ENCODE measurements around the gene CNTFR.

CNTFR gene

DNA sequence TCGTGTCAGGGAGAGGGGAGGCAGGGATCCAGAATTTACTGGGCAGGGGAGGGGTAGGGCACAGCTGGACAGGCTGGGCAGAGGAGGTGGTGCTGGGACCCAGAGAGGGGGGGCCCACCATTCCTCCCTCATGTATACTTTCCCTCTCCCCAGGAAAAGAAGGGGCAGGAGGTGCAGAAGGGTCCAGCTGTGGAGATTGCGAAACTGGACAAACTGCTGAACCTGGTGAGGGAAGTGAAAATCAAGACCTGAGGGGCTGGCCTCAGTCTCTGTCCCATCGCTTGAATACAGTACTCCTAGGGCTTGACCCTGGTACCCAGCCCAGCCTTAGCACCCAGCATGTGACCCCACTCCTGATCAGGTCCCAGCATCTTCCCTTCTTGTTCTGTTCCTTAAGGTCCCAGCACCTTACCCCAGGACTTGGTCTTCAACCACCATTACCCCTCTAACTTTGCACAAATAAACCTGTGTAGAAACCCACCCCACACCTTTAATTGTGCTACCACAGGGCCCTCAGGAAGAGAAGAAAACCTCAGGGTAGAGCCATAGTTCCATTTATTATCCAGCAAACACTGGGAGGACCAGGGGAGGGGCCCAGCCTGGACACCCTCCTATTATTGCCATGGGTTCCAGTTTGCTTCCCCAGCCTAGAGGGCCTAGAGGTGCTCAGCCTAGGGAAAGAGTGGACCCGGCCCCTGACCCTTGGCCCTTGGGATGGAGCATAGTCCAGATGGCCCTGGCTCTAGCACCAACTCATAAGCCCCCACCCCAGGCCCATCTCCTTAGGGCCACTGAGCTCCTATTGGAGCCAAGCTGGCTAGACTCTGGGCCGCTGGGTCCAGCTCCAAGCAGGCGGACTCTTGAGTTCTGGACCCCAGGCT lies 68.8 kb downstream of the CNTFR start:
- ChIA-PET CTCF (interaction anchor here (1.7 kb wide), 1 partner anchor 71 kb away, joined by 5 read pairs; no protein-coding TSS in a partner anchor), POLR2A (no interaction called here)
- DNase-seq (ENCODE audit: extremely low spot score) = no peak
- TF ChIP-seq, protein P1, sequence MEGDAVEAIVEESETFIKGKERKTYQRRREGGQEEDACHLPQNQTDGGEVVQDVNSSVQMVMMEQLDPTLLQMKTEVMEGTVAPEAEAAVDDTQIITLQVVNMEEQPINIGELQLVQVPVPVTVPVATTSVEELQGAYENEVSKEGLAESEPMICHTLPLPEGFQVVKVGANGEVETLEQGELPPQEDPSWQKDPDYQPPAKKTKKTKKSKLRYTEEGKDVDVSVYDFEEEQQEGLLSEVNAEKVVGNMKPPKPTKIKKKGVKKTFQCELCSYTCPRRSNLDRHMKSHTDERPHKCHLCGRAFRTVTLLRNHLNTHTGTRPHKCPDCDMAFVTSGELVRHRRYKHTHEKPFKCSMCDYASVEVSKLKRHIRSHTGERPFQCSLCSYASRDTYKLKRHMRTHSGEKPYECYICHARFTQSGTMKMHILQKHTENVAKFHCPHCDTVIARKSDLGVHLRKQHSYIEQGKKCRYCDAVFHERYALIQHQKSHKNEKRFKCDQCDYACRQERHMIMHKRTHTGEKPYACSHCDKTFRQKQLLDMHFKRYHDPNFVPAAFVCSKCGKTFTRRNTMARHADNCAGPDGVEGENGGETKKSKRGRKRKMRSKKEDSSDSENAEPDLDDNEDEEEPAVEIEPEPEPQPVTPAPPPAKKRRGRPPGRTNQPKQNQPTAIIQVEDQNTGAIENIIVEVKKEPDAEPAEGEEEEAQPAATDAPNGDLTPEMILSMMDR (IDR thresholded peaks at IDR 0.05; ENCODE audit: control extremely low read depth, extremely low read depth, low read depth, missing control alignments) = no peak

DNA sequence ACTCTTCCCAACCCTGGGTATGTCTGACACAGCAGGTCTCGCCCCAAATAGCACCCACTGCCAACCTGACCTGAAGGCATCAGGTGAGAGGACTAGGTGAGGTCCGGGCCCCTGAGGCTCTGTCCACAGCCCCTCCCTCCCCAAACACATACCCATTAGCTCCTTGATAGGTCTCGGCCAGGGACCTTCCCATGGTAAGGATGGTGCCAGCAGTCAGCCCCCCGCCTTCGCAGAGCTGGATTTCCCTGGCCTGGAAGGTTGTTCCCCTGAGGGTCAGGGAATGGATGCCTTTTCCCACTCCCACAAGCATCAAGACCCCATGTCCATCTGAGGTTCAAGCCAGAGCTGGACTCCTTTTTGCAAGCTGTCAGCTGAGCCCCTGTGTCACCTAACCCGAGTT lies 69.4 kb downstream of the CNTFR start:
- CTCF ChIA-PET = interaction anchor here (1.7 to 2.3 kb wide), 2 partner anchors 20 to 71 kb away, joined by 5 to 12 read pairs; no protein-coding TSS in a partner anchor
- POLR2A ChIA-PET = no interaction called here
- TF ChIP-seq, protein P1 (IDR thresholded peaks at IDR 0.05; ENCODE audit: control extremely low read depth, extremely low read depth, low read depth, missing control alignments) = no peak
- no peak for DNase-seq (ENCODE audit: extremely low spot score)

DNA sequence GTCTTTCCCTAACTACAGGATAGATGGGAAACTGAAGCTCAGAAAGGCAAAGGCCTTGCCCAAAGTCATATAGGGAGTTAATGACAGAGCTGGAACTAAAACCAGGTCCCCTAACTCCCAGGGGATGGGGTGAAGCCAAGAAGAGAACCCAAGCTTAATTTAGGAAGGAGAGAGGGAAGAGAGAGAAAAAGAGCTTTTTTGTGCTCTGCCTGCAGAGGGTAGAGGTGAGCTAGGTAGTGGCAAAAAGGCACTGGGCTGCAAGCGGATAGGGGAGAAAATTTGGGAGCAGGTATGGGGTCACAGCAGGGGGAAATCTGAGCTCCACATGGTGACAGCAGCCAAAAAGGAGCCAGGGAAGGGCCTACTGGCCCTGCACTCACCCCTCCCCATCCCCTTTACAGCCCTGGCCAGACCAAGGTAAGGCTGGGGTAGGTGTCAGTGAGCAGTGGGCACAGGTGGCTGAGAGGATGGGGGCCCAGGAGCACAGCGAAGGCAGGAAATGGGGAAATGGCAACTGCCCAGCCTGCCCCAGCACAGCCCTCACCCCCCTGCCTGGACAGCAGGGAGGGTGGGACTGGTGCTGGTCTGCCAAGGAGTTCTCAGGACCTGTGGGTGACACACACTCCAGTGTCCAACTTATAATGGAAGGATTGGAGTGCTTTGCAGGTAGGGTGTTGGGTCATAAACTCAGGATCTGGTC lies 70.1 kb downstream of the CNTFR start:
- ChIA-PET POLR2A (no interaction called here), CTCF (interaction anchor here (0.9 to 2.3 kb wide), 5 partner anchors 16 to 115 kb away, joined by 3 to 12 read pairs (median 4); no protein-coding TSS in a partner anchor)
- TF ChIP-seq, protein P1 (IDR thresholded peaks at IDR 0.05; ENCODE audit: control extremely low read depth, extremely low read depth, low read depth, missing control alignments) = no peak
- DNase-seq (ENCODE audit: extremely low spot score) = no peak

DNA sequence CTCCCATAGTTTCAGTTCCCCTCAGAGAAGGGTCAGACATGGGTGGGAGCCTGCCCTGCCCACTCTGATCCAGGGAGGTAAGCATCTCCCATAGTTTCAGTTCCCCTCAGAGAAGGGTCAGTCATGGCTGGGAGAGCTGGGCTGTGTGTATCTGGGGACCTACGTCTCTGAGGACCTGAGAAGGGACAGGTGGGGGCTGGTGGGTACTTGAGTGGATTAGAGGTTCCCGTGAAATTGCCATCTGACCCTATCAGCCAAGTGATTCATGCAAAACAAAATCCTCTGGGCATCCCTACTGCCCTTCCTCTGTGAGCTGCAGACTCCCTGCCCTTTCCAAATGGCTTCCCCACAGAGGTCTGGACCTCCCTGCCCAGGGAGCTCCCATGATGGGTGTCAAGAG lies 70.6 kb downstream of the CNTFR start:
- ChIA-PET CTCF (interaction anchor here (0.9 to 2.3 kb wide), 5 partner anchors 15 to 115 kb away, joined by 3 to 12 read pairs (median 4); no protein-coding TSS in a partner anchor), POLR2A (no interaction called here)
- no peak for DNase-seq (ENCODE audit: extremely low spot score)
- TF ChIP-seq, protein P1 (IDR thresholded peaks at IDR 0.05; ENCODE audit: control extremely low read depth, extremely low read depth, low read depth, missing control alignments) = no peak

DNA sequence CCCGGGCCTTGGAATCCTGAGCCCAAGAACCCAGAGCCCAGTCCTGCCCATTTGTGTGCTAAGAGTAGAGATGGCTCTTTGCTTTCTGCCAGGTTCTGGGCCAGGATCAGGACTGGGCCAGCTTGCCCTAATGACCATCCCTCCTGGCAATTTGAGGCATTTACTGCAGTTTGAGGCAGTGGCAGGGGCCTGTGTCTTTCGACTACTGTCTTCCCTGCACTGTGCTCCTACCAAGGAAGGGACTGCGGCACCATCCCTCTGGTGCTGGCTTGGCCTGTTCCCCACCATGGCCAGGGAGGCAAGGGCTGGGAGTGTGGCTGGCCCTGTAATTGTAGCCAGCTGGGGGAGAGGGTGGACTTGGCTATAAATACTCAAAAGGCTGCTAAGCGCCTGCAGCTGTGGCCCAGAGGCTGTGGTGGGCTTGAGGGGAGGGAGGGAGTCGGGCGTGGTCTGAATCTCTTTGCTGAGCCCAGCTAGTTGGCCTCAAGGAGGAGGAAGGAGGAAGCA lies 71.4 kb downstream of the CNTFR start:
- CTCF ChIA-PET = interaction anchor here (1.8 to 2.3 kb wide), 2 partner anchors 18 to 74 kb away, joined by 4 to 12 read pairs; no protein-coding TSS in a partner anchor
- no peak for DNase-seq (ENCODE audit: extremely low spot score)
- TF ChIP-seq, protein P1 (IDR thresholded peaks at IDR 0.05; ENCODE audit: control extremely low read depth, extremely low read depth, low read depth, missing control alignments) = no peak
- POLR2A ChIA-PET = no interaction called here

DNA sequence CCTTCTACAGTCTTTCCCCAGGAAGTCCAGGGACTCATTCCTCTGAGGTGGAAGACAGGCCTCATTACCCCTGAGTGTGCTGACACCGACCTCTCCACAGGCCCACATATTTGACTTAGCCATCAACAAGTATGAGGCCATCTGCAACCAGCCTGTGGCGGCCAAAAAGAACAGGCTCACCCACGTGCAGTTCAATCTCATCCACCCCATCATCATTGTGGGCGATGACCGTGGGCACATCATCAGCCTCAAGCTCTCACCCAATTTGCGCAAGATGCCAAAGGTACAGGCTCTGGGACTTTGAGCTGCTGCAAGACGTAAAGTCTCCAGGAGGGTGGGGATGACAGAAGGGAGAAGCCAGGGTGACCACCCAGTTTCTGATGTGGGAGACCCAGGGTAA lies 72.3 kb downstream of the CNTFR start:
- ChIA-PET POLR2A (no interaction called here), CTCF (interaction anchor here (1.0 to 4.9 kb wide), 4 partner anchors 15 to 87 kb away, joined by 3 to 30 read pairs (median 4); no protein-coding TSS in a partner anchor)
- no peak for DNase-seq (ENCODE audit: extremely low spot score)
- TF ChIP-seq, protein P1 (IDR thresholded peaks at IDR 0.05; ENCODE audit: control extremely low read depth, extremely low read depth, low read depth, missing control alignments) = no peak
